HepG2 (cell line): Measurements from ENCODE around the gene HPCAL1. TPM values are rescaled to one million over a fixed set of nuclear protein-coding genes. Genes with fewer than 3 reads are reported as not detected.

Source experiments
- BCL6 ChIP-seq: IDR thresholded peaks from 2 replicates; pipeline ENCODE4 v1.6.1; 2016; ENCODE audit warnings: missing genetic modification reagents, missing compliant biosample characterization
- E2F2 ChIP-seq: sonication (generic); formaldehyde crosslinking; IDR thresholded peaks from 2 replicates; pipeline ENCODE4 v1.4.0; 2020; ENCODE audit warnings: missing genetic modification reagents, borderline replicate concordance
- ESRRA ChIP-seq: sonication (generic); formaldehyde crosslinking; IDR thresholded peaks from 2 replicates; pipeline ENCODE4 v1.5.1; 2020; ENCODE audit warnings: mild to moderate bottlenecking, low read depth, missing genetic modification reagents
- FOXK1 ChIP-seq: sonication (generic); formaldehyde crosslinking; IDR thresholded peaks from 2 replicates; pipeline ENCODE4 v1.4.0; 2020; ENCODE audit warnings: low read depth, missing genetic modification reagents, borderline replicate concordance
- HBP1 ChIP-seq: IDR thresholded peaks from 2 replicates; pipeline ENCODE4 v1.6.1; 2016; ENCODE audit warnings: low read depth, control low read depth
- JUND ChIP-seq: sonication (generic); formaldehyde crosslinking; IDR thresholded peaks from 2 replicates; pipeline ENCODE4 v1.8.0; 2022; ENCODE audit warnings: mild to moderate bottlenecking, missing genetic modification reagents
- KMT2B ChIP-seq: IDR thresholded peaks from 2 replicates; pipeline ENCODE4 v1.6.1; 2016; ENCODE audit warnings: missing genetic modification reagents, missing compliant biosample characterization
- NCOA5 ChIP-seq: sonication (generic); formaldehyde crosslinking; IDR thresholded peaks from 2 replicates; pipeline ENCODE4 v1.4.0; 2020; ENCODE audit warnings: missing genetic modification reagents
- NCOR1 ChIP-seq: fragments of 200-600 bp; sonication (generic); IDR thresholded peaks from 2 replicates; pipeline ENCODE4 v1.7.0; 2017; ENCODE audit warnings: antibody characterized with exemption, low read length, borderline replicate concordance
- RBM39 ChIP-seq: fragments of 200-400 bp; formaldehyde crosslinking; IDR thresholded peaks from one replicate; pipeline ENCODE4 v1.6.1; 2018; ENCODE audit warnings: antibody characterized with exemption, mild to moderate bottlenecking, low read depth, low read length; ENCODE audit not compliant: poor library complexity, severe bottlenecking
- TERF1 ChIP-seq: sonication (generic); formaldehyde crosslinking; IDR thresholded peaks from 2 replicates; pipeline ENCODE4 v1.8.0; 2022; ENCODE audit warnings: mild to moderate bottlenecking, missing genetic modification reagents, moderate library complexity
- TFE3 ChIP-seq: IDR thresholded peaks from 2 replicates; pipeline ENCODE4 v1.6.1; 2016
- ZBTB14 ChIP-seq: sonication (generic); formaldehyde crosslinking; IDR thresholded peaks from 2 replicates; pipeline ENCODE4 v1.4.0; 2020; ENCODE audit warnings: missing genetic modification reagents
- ZNF10 ChIP-seq: sonication (generic); formaldehyde crosslinking; IDR thresholded peaks from 2 replicates; pipeline ENCODE4 v1.4.0; 2020; ENCODE audit warnings: mild to moderate bottlenecking, low read depth, missing genetic modification reagents, borderline replicate concordance
- ZNF20 ChIP-seq: sonication (generic); formaldehyde crosslinking; IDR thresholded peaks from 2 replicates; pipeline ENCODE4 v1.4.0; 2020; ENCODE audit warnings: mild to moderate bottlenecking, moderate library complexity, missing genetic modification reagents
- ZNF253 ChIP-seq: sonication (generic); formaldehyde crosslinking; IDR thresholded peaks from 2 replicates; pipeline ENCODE4 v1.8.0; 2022; ENCODE audit warnings: mild to moderate bottlenecking, missing genetic modification reagents, borderline replicate concordance
- ZNF326 ChIP-seq: sonication (generic); formaldehyde crosslinking; IDR thresholded peaks from 2 replicates; pipeline ENCODE4 v1.4.0; 2020; ENCODE audit warnings: missing genetic modification reagents, borderline replicate concordance
- ZNF362 ChIP-seq: sonication (generic); formaldehyde crosslinking; IDR thresholded peaks from 2 replicates; pipeline ENCODE4 v1.4.0; 2020; ENCODE audit warnings: missing genetic modification reagents, mild to moderate bottlenecking, borderline replicate concordance
- ZNF580 ChIP-seq: IDR thresholded peaks from 2 replicates; pipeline ENCODE4 v1.6.1; 2016; ENCODE audit warnings: low read depth, borderline replicate concordance
- ZNF850 ChIP-seq: sonication (generic); formaldehyde crosslinking; conservative IDR thresholded peaks from 2 replicates; pipeline ENCODE4 v1.9.0; 2021; ENCODE audit warnings: mild to moderate bottlenecking, missing genetic modification reagents
- polyA plus RNA-seq, 8 experiments: library from polyadenylated mRNA; depleted of rRNA in 3 of 8; stranded (reverse) in 7 of 8; unstranded in 1 of 8; fragments of >200 nt; fragmentation: Illumina TruSeq in 4 of 8; extraction: Trizol in 4 of 8; gene quantifications; 2 replicates each; pipeline versions ENCODE4 v1.2.1 to v1.2.3, GENCODE V29; 2011 to 2016; ENCODE audit warnings: low read depth in 4 of 8, missing spikeins in 1 of 8, mixed read lengths in 1 of 8; ENCODE audit not compliant: insufficient read depth in 1 of 8
- total RNA-seq, 5 experiments: library from RNA; depleted of rRNA; stranded (reverse); fragments of >200 nt; fragmentation: Illumina TruSeq; extraction: Trizol; gene quantifications; 2 replicates each; pipeline ENCODE4 v1.2.3, GENCODE V29; 2016; ENCODE audit warnings: low read depth in 1 of 5

HPCAL1 gene
- total and polyA plus RNA-seq, 2 of the 13 experiments (the other 11 are each of a cell fraction or from before 2014, with no cell fraction given) = 29.5 to 29.9 TPM

GRCh38 chr2:10369269-10370255 lies 66.9 kb downstream of the HPCAL1 start (continued):
- TF ChIP-seq NCOR1 = no peak
- no peak for TF ChIP-seq ZNF850 (CRISPR knock-in tag)
- TF ChIP-seq E2F2 (CRISPR knock-in tag) = no peak
- no peak for TF ChIP-seq JUND (CRISPR knock-in tag)
- TF ChIP-seq ZNF326 = no peak
- no peak for TF ChIP-seq ZNF20
- peak; percentile 92 for TF ChIP-seq BCL6 (CRISPR knock-in tag)
- TF ChIP-seq ZNF580 (CRISPR knock-in tag) = no peak
- no peak for TF ChIP-seq ZBTB14 (CRISPR knock-in tag)
- TF ChIP-seq ESRRA (CRISPR knock-in tag) = no peak
- no peak for TF ChIP-seq NCOA5 (CRISPR knock-in tag)
- no peak for TF ChIP-seq ZNF10
- TF ChIP-seq FOXK1 (CRISPR knock-in tag) = no peak
- no peak for TF ChIP-seq ZNF362
- no peak for TF ChIP-seq ZNF253
- no peak for TF ChIP-seq KMT2B (CRISPR knock-in tag)
- TF ChIP-seq TERF1 (CRISPR knock-in tag) = no peak
- no peak for TF ChIP-seq HBP1 (CRISPR knock-in tag)
- TF ChIP-seq RBM39 = no peak
- TF ChIP-seq TFE3 (CRISPR knock-in tag) = no peak
